BJ (cell line): ENCODE results near the gene KCTD7. TPM values are rescaled to one million over a fixed set of nuclear protein-coding genes. Genes with fewer than 3 reads are reported as not detected.
"Not testable (repeated sequence)": the region's sequence is repeated elsewhere in the genome, so short reads cannot be mapped to it uniquely, and the experiment has no call there.

ENCODE experiments used
- CTCF ChIA-PET: fragments of 350-600 bp; formaldehyde crosslinking; extraction: SDS; loops from one replicate; lab custom pipeline; 2021; ENCODE audit warnings: antibody characterized with exemption, inconsistent platforms; lab: Yijun Ruan, JAX
- POLR2A ChIA-PET: fragments of 300-600 bp; sonication (Branson Sonifier 250); formaldehyde crosslinking; extraction: SDS; loops from one replicate; lab custom pipeline; 2021; ENCODE audit warnings: antibody characterized with exemption; lab: Charles Lee
- DNase-seq: peaks from one replicate; pipeline ENCODE4 v3.0.0-alpha.2; 2011; ENCODE audit warnings: low read depth
- H3K27me3 ChIP-seq: 2 replicates; pipeline ENCODE4 v1.6.0; 2011; ENCODE audit warnings: low read length; ENCODE audit not compliant: control insufficient read depth, insufficient read depth
- H3K36me3 ChIP-seq: 2 replicates; pipeline ENCODE4 v1.5.1; 2011; ENCODE audit warnings: low read length; ENCODE audit not compliant: control insufficient read depth, insufficient read depth
- H3K4me3 ChIP-seq: 2 replicates; pipeline ENCODE4 v1.5.1; 2011; ENCODE audit warnings: low read depth, mild to moderate bottlenecking, control low read depth, low read length
- polyA minus RNA-seq: library from RNA; depleted of rRNA, polyadenylated mRNA; stranded (reverse); fragments of >200 nt; gene quantifications from 2 replicates; pipeline ENCODE4 v1.2.3, GENCODE V29; 2011; rRNA and poly(A)+ RNA removed
- polyA plus RNA-seq: library from polyadenylated mRNA; depleted of rRNA; stranded (reverse); fragments of >200 nt; gene quantifications from 2 replicates; pipeline ENCODE4 v1.2.3, GENCODE V29; 2011; rRNA removed
- TF ChIP-seq, protein P1 (sequence below): IDR thresholded peaks from 2 replicates; pipeline ENCODE4 v1.5.1; 2011; ENCODE audit warnings: low read depth, mild to moderate bottlenecking, control low read depth, inconsistent platforms, low read length, moderate library complexity; ENCODE audit not compliant: insufficient read depth

Gene KCTD7
- polyA plus RNA-seq (13.5 and 21.0 TPM in 2 replicates), polyA minus RNA-seq (11.0 and 14.1 TPM in 2 replicates)

DNA sequence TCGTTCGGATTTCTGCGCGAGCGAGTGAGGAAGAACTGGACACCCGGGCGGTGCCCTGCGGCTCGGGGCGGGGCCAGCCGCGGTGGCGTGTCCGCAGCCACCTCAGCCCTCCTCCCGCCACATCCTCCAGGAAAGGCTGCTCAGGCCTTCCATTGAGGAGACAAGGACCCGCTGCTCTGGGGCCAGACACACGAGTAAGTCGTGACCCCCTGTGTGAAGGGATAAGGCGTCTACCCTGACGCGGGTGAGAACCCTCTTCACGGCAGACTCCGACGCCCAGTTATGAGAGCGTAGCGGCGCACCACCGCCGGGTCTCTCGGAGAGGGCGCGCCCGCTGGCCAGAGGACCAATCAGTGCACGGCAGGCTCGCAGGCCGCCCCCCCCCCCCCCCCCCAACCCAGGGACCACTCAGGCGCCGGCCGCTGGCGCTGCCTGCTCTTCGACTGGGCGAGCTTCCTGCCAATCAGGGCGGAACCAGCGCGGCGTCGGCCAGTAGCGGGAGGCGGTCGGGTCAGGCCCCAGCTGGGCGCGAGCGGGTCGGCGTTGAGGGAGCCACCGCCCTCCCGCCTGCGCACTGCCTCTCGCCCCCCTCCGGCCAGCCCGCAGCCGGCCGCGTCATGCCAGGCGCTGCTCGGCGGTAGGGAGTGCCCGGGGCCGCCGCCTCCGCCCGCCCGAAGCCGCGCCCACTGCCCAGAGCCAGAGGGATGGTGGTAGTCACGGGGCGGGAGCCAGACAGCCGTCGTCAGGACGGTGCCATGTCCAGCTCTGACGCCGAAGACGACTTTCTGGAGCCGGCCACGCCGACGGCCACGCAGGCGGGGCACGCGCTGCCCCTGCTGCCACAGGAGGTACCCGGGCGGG lies at the start of gene KCTD7:
TSS of gene KCTD7 (plus strand) at position 521 of the 861 bp plus-strand sequence. CDS start at position 705, 184 bp downstream.
- peak; percentile 86 for DNase-seq
- ChIA-PET POLR2A (interaction anchor here (0.6 kb wide), 1 partner anchor 215 kb away, joined by 5 read pairs; no protein-coding TSS in a partner anchor), CTCF (interaction anchor here (1.1 kb wide), 1 partner anchor 70 kb away, joined by 3 read pairs; no protein-coding TSS in a partner anchor)
- H3K27me3 ChIP-seq = no peaks in the 10 kb centered on the region
- H3K4me3 ChIP-seq = peak within 1 kb of the TSS; percentile 87
- no peaks in the 10 kb centered on the region; the same call in 1 of the 2 replicates for H3K36me3 ChIP-seq
- TF ChIP-seq, protein P1, sequence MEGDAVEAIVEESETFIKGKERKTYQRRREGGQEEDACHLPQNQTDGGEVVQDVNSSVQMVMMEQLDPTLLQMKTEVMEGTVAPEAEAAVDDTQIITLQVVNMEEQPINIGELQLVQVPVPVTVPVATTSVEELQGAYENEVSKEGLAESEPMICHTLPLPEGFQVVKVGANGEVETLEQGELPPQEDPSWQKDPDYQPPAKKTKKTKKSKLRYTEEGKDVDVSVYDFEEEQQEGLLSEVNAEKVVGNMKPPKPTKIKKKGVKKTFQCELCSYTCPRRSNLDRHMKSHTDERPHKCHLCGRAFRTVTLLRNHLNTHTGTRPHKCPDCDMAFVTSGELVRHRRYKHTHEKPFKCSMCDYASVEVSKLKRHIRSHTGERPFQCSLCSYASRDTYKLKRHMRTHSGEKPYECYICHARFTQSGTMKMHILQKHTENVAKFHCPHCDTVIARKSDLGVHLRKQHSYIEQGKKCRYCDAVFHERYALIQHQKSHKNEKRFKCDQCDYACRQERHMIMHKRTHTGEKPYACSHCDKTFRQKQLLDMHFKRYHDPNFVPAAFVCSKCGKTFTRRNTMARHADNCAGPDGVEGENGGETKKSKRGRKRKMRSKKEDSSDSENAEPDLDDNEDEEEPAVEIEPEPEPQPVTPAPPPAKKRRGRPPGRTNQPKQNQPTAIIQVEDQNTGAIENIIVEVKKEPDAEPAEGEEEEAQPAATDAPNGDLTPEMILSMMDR = no peak

DNA sequence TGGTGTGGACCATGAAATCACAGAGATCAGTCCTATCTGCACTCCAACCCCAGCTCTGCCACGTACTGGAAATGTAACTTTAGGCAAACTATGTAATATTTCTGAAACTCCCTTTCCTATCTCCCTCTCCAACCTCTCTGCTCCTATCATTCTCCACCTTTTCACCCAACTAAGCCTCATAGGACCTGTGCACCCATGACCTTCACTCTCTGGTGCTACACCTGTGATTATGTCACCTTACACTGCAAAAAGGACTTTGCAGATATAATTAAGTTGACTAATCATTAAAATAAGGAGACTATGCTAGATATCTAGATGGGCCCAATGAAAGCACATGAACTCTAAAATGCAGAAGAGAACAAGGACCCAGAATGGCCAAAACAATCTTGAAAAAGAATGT lies 48.3 kb upstream of the KCTD7 start:
- H3K4me3 ChIP-seq, DNase-seq, H3K36me3 ChIP-seq, H3K27me3 ChIP-seq, POLR2A ChIA-PET: not testable (repeated sequence)
- CTCF ChIA-PET = interaction anchor here (1.5 kb wide), 1 partner anchor 23 kb away, joined by 4 read pairs; no protein-coding TSS in a partner anchor

DNA sequence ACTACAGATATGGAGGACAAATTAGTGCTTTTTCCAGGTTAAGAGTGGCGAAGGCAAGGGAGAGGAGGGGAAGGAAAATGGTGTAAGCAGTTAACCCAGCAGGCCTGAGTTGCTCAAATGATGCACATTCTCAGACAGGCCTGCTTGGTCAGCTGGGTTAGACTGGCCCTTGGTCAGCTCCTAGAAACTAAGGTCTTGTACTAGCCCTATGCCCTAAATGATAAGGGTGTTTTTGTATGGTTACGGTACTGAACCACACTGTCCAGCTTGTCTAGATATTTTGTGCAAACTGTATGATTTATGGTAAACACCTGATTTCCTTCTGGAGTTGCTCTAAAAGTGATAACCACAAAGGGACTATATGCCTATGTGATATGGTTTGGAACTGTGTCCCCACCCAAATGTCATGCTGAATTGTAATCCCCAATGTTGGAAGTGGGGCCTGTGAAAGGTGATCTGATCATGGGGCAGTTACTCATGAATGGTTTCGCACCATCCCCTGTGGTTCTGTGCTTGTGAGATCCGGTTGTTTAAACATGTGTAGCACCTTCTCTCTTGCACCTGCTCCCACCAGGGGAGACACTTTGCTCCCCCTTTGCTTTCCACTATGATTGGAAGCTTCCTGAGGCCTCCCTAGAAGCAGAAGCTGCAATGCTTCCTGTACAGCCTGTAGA lies 45.7 kb upstream of the KCTD7 start:
- CTCF ChIA-PET, H3K27me3 ChIP-seq, POLR2A ChIA-PET, H3K4me3 ChIP-seq, H3K36me3 ChIP-seq, DNase-seq: not testable (repeated sequence)

DNA sequence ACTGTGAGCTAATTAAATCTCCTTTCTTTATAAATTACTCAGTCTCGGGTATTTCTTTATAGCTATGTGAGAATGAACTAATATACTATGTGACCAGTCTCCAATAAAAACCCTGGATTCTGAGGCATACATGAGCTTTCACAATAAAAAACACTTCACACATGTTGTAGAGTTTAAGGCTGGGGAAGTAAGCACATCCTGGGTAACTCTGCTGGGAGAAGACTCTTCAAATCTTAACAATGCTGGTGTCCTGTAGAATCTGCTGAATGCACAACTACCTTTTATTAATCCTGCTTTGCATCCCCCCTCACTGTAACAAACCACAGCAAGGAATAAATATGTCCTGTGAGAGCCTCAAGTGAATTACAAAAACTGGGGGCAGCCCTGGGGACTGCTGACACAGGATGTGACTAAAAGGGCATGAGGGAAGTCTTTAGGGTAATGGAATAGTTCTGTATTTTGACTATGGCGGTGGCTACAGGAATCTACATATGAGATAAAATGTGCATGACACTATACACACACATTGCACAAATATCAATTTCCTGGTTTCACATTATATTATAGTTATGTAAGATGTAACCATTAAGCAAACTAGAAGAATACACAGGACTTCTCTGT lies 45.1 kb upstream of the KCTD7 start:
- Histone ChIP-seq H3K4me3 (no peak overlapping the region), H3K27me3 (no peaks in the 10 kb centered on the region), H3K36me3 (peaks cover 1% of the 10 kb centered on the region; the same call in 1 of the 2 replicates)
- TF ChIP-seq, protein P1 = no peak
- POLR2A ChIA-PET = no interaction called here
- CTCF ChIA-PET = interaction anchor here (1.2 kb wide), 1 partner anchor 12 kb away, joined by 3 read pairs; no protein-coding TSS in a partner anchor
- DNase-seq = no peak

DNA sequence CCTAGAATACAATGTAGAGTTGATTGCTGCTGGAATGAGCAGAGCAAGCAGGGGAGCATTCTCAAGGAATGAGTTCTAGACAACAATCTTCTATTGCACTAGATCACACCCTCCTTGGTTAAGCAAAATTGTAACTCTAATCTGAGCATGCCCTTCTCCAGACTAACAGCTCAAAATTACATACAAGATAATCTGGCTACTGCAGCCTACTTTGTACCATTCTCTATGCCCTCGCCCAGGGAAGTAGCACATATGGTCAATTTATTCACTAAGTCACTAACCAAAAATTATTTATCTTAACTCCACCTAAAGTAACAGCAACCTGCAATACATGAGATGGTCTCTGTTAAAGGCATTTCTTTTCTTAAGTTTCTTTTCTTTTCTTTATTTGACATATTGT lies 42.5 kb upstream of the KCTD7 start:
- POLR2A ChIA-PET = no interaction called here
- TF ChIP-seq, protein P1 = no peak
- no peak for DNase-seq

DNA sequence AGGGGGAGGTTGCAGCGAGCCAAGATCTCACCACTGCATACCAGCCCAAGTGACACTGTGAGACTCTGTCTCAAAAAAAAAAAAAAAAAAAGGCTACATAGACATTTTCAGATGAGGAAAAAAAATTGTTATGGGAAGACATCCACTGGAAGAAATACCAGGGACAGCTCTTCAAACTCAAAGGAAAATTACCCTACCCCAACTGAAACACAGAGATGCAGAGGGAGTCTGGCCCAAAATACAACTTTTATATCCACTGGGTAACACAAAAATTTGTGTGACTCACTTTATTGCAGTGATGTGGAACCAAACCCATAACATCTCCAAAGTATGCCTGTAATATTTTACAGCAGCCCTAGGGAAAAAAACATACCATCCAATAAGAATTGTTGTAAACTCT lies 40.5 kb upstream of the KCTD7 start:
- ChIA-PET CTCF (interaction anchor here (2.6 kb wide), 1 partner anchor 30 kb away, joined by 13 read pairs; no protein-coding TSS in a partner anchor), POLR2A (interaction anchor here (0.6 kb wide), 1 partner anchor 88 kb away, joined by 4 read pairs; no protein-coding TSS in a partner anchor)
- H3K36me3 ChIP-seq, H3K27me3 ChIP-seq, H3K4me3 ChIP-seq: not testable (repeated sequence)
- peak; percentile 37 for DNase-seq

More for the DNA sequence above, 42.5 kb upstream of the KCTD7 start:
- CTCF ChIA-PET = interaction anchor here (2.6 kb wide), 1 partner anchor 28 kb away, joined by 13 read pairs; no protein-coding TSS in a partner anchor
- Histone ChIP-seq H3K27me3 (no peaks in the 10 kb centered on the region), H3K36me3 (peaks cover 1% of the 10 kb centered on the region; the same call in 1 of the 2 replicates), H3K4me3 (no peak overlapping the region)

DNA sequence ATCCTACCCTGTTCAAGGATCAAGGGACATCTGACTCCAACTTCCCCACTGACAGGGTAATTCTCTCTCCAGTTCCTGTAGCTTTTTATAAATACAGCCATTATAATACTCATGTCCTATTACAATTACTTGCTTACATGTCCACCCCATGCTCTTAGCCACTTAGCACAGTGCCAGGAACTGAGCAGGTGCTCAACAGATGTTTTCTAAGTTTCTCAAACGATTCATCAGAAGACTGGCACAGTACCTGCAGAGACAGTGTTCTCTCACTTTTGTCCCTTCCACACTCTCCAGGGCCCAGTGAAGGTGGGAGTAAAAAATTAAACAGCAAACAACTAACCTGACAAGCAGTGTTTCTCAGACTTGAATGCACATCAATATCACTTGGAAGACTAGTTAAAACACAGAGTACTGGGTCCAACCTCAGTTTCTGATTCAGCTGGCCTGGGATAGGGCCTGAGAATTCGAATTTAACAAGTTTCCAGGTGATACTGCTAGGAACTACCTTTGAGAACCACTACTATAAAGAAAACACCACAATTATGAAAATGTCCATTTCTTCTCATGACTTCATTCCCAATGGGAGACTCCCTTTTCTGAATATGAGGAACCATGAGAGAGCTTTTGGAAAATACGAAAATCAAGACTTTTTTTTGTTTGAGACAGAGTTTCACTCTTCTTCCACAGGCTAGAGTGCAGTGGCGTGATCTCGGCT lies 39.7 kb upstream of the KCTD7 start:
- POLR2A ChIA-PET, H3K36me3 ChIP-seq, H3K4me3 ChIP-seq, CTCF ChIA-PET, H3K27me3 ChIP-seq: not testable (repeated sequence)
- peak; percentile 6 for DNase-seq

DNA sequence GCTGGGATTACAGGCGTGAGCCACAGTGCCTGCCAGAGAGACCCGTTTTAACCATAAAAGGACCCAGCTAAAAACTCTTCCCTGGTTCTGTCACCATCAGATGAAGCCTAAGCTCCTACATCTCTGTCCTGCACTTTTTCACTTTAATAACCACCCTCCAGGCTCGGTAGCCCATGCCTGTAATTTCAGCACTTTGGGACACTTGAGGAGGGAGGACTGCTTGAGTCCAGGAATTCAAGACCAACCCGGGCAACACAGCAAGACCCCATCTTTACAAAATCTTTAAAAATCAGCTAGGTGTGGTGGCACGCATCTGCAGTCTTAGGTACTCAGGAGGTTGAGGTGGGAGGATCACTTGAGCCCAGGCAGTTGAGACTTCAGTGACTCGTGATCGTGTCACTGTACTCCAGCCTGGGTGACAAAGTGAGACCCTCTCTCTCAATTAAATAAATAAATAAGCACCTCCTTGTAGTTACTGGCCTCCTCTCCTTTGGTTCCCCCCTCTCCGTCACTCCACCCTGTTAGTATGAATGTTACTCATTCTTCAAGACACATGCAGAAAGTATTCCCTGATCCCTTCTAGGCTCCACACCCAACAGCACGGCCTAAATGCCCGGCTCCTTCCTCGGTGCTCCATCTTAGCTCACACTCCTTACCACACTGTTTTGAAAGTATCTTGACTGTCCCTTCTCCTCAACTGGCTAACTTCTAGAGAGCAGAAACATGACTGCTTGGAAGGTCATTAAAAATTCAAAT lies 38.2 kb upstream of the KCTD7 start:
- H3K36me3 ChIP-seq, CTCF ChIA-PET, POLR2A ChIA-PET, H3K27me3 ChIP-seq: not testable (repeated sequence)
- DNase-seq = peak; percentile 15
- H3K4me3 ChIP-seq = peak overlapping the region; percentile 84
